KMS-11 (cell line): ENCODE data around the gene GGA1.

ENCODE experiments used
- H2AFZ ChIP-seq: fragments of 200-600 bp; sonication (generic); 2 replicates; pipeline ENCODE4 v1.6.1; 2016; ENCODE audit warnings: antibody characterized with exemption, mixed run types, low read depth
- H3K27ac ChIP-seq: fragments of 200-600 bp; sonication (generic); 2 replicates; pipeline ENCODE4 v1.6.1; 2016; ENCODE audit warnings: mild to moderate bottlenecking, mixed run types
- H3K27me3 ChIP-seq: fragments of 200-600 bp; sonication (generic); 2 replicates; pipeline ENCODE4 v1.6.1; 2017; ENCODE audit warnings: mild to moderate bottlenecking, low read depth, mixed run types, moderate library complexity; ENCODE audit not compliant: insufficient read depth
- H3K36me3 ChIP-seq: fragments of 200-600 bp; sonication (generic); 2 replicates; pipeline ENCODE4 v1.6.1; 2017; ENCODE audit warnings: mild to moderate bottlenecking, mixed run types; ENCODE audit not compliant: insufficient read depth
- H3K4me1 ChIP-seq: fragments of 200-600 bp; sonication (generic); 2 replicates; pipeline ENCODE4 v1.6.1; 2016; ENCODE audit warnings: mild to moderate bottlenecking, low read depth, mixed run types; ENCODE audit not compliant: poor library complexity, severe bottlenecking
- H3K4me2 ChIP-seq: fragments of 200-600 bp; sonication (generic); 2 replicates; pipeline ENCODE4 v1.7.0; 2016; ENCODE audit warnings: mild to moderate bottlenecking, mixed run types
- H3K4me3 ChIP-seq: fragments of 200-600 bp; sonication (generic); IDR thresholded peaks from 2 replicates; pipeline ENCODE4 v1.6.1; 2017; ENCODE audit warnings: low read depth, low read length, mixed read lengths; ENCODE audit not compliant: insufficient read depth
- H3K79me2 ChIP-seq: fragments of 200-600 bp; sonication (generic); 2 replicates; pipeline ENCODE4 v1.6.1; 2016; ENCODE audit warnings: low read depth, mixed run types; ENCODE audit not compliant: insufficient read depth
- H3K9ac ChIP-seq: fragments of 200-600 bp; sonication (generic); 2 replicates; pipeline ENCODE4 v1.6.1; 2016; ENCODE audit warnings: mild to moderate bottlenecking, mixed run types
- H4K20me1 ChIP-seq: fragments of 200-600 bp; sonication (generic); 2 replicates; pipeline ENCODE4 v1.6.1; 2016; ENCODE audit warnings: mild to moderate bottlenecking, mixed run types; ENCODE audit not compliant: insufficient read depth
- TF ChIP-seq, protein P1 (sequence below): fragments of 200-600 bp; sonication (generic); conservative IDR thresholded peaks from 2 replicates; pipeline ENCODE4 v1.6.1; 2017; ENCODE audit warnings: low read depth, mild to moderate bottlenecking, antibody characterized with exemption, low read length, moderate library complexity, mixed read lengths

Gene GGA1

DNA sequence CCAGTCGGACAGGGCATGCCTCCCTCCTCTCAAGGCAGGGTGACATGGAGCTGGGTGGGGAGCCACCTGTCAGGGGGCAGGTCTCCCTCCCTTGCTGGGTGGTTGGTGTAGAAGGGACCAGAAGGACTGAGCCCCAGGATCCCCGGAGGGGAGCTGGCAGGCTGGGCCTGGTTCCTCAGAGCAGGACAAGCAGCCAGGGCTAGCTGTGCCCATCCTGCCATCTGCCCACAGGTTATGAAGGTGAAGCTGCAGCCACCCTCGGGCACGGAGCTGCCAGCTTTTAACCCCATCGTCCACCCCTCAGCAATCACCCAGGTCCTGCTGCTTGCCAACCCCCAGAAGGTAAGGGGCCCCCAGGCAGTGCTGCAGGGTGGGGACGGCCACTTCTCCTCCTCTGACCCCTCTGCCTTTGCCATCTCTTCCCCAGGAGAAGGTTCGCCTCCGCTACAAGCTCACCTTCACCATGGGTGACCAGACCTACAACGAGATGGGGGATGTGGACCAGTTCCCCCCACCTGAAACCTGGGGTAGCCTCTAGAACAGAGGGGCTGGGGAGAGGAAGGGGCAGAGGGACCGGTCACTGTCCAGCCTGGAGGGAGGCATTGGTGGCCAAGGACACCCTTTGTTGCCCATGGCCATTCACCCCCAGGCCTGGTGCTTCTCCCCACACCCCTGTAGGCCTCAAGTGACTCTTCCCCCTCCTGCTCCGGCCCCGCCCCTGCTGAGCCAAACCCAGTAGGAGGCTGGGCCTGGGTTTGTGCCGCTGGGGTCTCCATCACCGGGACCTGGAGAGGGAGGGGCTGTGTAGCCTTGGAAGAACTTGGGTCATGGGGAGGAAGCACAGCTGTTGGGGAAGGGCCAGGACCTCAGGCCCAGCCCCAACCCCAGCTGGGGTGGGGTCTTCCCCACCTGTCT is 23.8 kb downstream of the GGA1 start:
- Histone ChIP-seq H2AFZ (no peak overlapping the region), H3K4me2 (peak overlapping the region; percentile 79), H3K9ac (no peak overlapping the region)

DNA sequence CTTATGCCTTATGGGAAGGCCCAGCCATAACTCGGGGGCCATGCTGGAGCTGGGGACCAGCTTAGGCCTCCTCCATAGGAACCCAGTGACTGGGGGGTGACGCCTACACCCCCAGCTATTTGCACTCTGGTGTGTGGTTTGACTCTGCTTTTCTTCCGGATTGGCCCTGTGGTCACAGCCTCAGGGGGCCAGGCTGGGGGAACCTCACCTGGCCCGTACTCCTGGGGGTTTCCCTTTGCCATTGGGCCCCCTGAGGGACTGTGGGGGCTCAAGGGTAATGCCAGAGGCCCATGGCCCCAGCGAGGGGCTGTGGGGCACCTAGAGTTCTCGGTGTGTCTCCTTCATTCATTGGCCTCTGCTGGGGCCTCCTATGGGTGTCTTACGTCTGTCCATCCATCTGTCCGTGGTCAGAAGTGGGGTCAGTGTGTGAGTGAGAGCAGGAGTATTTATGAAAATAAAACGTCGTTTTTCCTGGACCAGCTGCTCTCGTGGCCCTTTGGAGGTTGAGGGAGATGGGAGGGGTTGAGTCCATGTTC is 24.5 kb downstream of the GGA1 start:
- Histone ChIP-seq H2AFZ (no peak overlapping the region), H3K27ac (peak overlapping the region; percentile 83), H4K20me1 (no peaks in the 10 kb centered on the region), H3K79me2 (no peaks in the 10 kb centered on the region), H3K4me2 (peak overlapping the region; percentile 79), H3K9ac (peak overlapping the region; percentile 41; the same call in 1 of the 2 replicates), H3K27me3 (no peaks in the 10 kb centered on the region), H3K4me3 (no peak overlapping the region), H3K36me3 (no peaks in the 10 kb centered on the region), H3K4me1 (peaks cover 65% of the 10 kb centered on the region)
- TF ChIP-seq, protein P1, sequence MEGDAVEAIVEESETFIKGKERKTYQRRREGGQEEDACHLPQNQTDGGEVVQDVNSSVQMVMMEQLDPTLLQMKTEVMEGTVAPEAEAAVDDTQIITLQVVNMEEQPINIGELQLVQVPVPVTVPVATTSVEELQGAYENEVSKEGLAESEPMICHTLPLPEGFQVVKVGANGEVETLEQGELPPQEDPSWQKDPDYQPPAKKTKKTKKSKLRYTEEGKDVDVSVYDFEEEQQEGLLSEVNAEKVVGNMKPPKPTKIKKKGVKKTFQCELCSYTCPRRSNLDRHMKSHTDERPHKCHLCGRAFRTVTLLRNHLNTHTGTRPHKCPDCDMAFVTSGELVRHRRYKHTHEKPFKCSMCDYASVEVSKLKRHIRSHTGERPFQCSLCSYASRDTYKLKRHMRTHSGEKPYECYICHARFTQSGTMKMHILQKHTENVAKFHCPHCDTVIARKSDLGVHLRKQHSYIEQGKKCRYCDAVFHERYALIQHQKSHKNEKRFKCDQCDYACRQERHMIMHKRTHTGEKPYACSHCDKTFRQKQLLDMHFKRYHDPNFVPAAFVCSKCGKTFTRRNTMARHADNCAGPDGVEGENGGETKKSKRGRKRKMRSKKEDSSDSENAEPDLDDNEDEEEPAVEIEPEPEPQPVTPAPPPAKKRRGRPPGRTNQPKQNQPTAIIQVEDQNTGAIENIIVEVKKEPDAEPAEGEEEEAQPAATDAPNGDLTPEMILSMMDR: no peak

More for the DNA sequence above, 23.8 kb downstream of the GGA1 start:
- H3K79me2 ChIP-seq: no peaks in the 10 kb centered on the region
- no peak overlapping the region for H3K4me3 ChIP-seq
- H3K27ac ChIP-seq: peak overlapping the region; percentile 83
- peaks cover 65% of the 10 kb centered on the region for H3K4me1 ChIP-seq
- no peaks in the 10 kb centered on the region for H3K27me3 ChIP-seq
- TF ChIP-seq, protein P1: no peak
- H3K36me3 ChIP-seq: no peaks in the 10 kb centered on the region
- H4K20me1 ChIP-seq: no peaks in the 10 kb centered on the region

DNA sequence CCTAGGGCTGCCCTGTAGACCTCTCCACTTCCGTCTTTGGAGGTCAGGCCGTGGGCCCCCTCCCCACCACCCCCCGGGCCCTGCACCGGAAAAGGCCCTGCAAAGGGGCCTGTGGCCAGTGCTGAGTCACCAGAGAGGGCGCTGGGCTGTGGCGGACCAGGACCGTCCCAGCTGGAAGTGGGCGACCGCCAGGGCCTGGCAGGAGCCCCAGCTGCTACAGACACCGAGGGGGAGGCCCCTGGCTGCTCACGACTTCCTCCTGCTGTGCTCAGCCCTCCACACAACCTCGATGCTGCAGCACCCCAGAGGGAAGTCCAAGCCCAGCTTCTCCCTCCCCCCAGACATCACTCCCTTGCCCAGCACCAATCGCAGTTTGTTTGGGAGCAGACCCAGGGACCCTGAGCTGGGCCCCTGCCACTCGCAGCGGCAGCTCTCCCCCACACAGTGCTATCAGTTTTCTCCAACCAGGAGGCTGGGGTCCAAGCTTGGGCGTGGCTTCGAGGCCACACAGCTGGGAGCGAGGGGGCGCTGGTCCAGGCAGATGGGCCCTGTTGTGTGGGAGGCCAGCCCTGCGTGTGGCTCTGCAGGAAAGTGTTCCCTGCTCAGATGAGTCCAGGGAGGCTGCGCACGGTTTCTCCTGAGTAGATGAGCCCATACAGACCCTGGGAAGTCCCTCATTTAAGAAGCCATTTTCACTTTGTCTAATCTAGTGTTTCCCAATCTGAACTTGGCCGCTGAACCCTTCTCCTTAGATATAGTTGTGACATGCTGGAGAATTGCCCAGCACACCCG is 25.2 kb downstream of the GGA1 start:
- H3K27ac ChIP-seq: peak overlapping the region; percentile 83
- peak overlapping the region; percentile 79 for H3K4me2 ChIP-seq
- H3K27me3 ChIP-seq: no peaks in the 10 kb centered on the region
- no peaks in the 10 kb centered on the region for H4K20me1 ChIP-seq
- H2AFZ ChIP-seq: peak overlapping the region; percentile 17; the same call in 1 of the 2 replicates
- peaks cover 70% of the 10 kb centered on the region for H3K4me1 ChIP-seq
- H3K36me3 ChIP-seq: no peaks in the 10 kb centered on the region
- H3K9ac ChIP-seq: peak overlapping the region; percentile 41; the same call in 1 of the 2 replicates
- no peak overlapping the region for H3K4me3 ChIP-seq
- TF ChIP-seq, protein P1: no peak
- no peaks in the 10 kb centered on the region for H3K79me2 ChIP-seq

DNA sequence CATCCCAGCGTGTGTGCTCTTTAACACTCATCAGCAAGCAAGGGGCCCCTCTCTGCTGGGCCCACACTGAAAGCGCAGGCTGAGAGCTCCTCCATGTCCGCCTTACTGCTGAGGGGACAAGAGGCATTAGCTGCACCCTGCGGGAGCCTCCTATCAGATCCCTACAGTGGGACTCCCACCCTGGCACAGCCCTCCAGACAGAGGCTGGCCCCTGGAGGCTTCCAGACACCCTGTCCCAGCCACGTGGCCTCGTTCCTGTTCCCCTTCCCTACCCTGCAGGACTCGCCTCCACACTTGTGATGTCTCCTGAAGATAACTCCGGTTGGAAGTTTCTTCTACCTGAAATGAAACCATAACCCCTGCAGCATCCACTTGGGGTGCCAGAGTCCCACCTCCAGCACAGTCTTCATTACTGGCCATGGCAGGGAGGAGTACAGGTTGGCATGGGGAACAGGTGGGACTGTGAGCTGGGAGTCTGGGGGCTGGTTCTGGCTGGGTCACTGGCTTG is 25.8 kb downstream of the GGA1 start:
- H3K9ac ChIP-seq: peak overlapping the region; percentile 41; the same call in 1 of the 2 replicates
- no peaks in the 10 kb centered on the region for H4K20me1 ChIP-seq
- H3K79me2 ChIP-seq: no peaks in the 10 kb centered on the region
- H3K27me3 ChIP-seq: no peaks in the 10 kb centered on the region
- H2AFZ ChIP-seq: peak overlapping the region; percentile 17; the same call in 1 of the 2 replicates
- H3K4me2 ChIP-seq: peak overlapping the region; percentile 79
- H3K4me1 ChIP-seq: peaks cover 75% of the 10 kb centered on the region
- H3K4me3 ChIP-seq: no peak overlapping the region
- TF ChIP-seq, protein P1: peak; percentile 43
- H3K36me3 ChIP-seq: no peaks in the 10 kb centered on the region
- peak overlapping the region; percentile 83 for H3K27ac ChIP-seq
